Immature natural killer cell (primary cell): ENCODE measurements around the gene IQCH. TPM values are rescaled to one million over a fixed set of nuclear protein-coding genes. Genes with fewer than 3 reads are reported as not detected.
"Not testable (repeated sequence)": the region's sequence is repeated elsewhere in the genome, so short reads cannot be mapped to it uniquely, and the experiment has no call there.

Experiments
- DNase-seq, 3 donors: peaks; one replicate each; pipeline ENCODE4 v3.0.0; 2022; ENCODE audit warnings: mixed read lengths in 1 of 3
- H3K27ac Mint-ChIP-seq, 6 donors: one replicate each; pipeline ENCODE4 v1.8.0; 2020; ENCODE audit warnings: mixed read lengths in 6 of 6, mild to moderate bottlenecking in 5 of 6, inconsistent platforms in 4 of 6, moderate library complexity in 3 of 6
- H3K27me3 Mint-ChIP-seq, 3 donors: one replicate each; pipeline ENCODE4 v1.8.0; 2020 to 2021; ENCODE audit warnings: low read depth in 3 of 3, mild to moderate bottlenecking in 3 of 3, mixed read lengths in 3 of 3, moderate library complexity in 3 of 3, inconsistent platforms in 1 of 3
- H3K36me3 Mint-ChIP-seq, 3 donors: one replicate each; pipeline ENCODE4 v1.8.0; 2020; ENCODE audit warnings: mixed read lengths in 3 of 3, inconsistent platforms in 2 of 3, mild to moderate bottlenecking in 2 of 3
- H3K4me1 Mint-ChIP-seq, 2 donors: one replicate each; pipeline ENCODE4 v1.8.0; 2020; ENCODE audit warnings: inconsistent platforms in 2 of 2, mild to moderate bottlenecking in 2 of 2, mixed read lengths in 2 of 2, moderate library complexity in 1 of 2
- H3K4me3 Mint-ChIP-seq, 5 donors: one replicate each; pipeline ENCODE4 v1.8.0; 2020; ENCODE audit warnings: mild to moderate bottlenecking in 5 of 5, mixed read lengths in 5 of 5, inconsistent platforms in 3 of 5, moderate library complexity in 3 of 5
- H3K9me3 Mint-ChIP-seq, 6 donors: one replicate each; pipeline ENCODE4 v1.8.0; 2020; ENCODE audit warnings: mild to moderate bottlenecking in 6 of 6, mixed read lengths in 6 of 6, inconsistent platforms in 4 of 6, moderate library complexity in 3 of 6
- polyA plus RNA-seq, 3 donors: library from polyadenylated mRNA; unstranded; fragments of 300-500 nt; fragmentation: Illumina TruSeq; gene quantifications; one replicate each; pipeline ENCODE4 v1.2.3, GENCODE V29; 2021

The IQCH gene
- polyA plus RNA-seq, 3 donors from 2014 or later, result 0.27 to 0.70 TPM; not detected in 1

DNA sequence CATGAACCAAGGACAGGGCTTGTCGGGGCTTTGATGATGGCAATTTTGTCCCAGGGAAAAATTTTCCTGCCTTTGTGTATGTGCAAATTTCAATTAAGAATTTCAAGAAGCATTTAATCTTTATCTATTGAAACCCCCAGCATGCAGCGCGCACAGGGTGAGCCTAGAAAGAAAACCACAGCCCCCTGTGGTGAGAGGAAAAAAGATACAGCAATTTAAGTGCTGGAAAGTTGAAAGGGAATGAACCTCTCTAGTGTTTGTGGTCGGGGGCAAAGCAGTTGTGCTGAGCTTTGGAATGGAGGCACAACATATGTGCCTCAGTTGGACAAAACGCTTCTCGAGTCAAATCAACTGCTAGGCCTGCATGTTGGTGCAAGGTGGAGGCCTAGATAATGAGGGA is 154.6 kb downstream of the IQCH start:
- no peak overlapping the region for H3K4me3 Mint-ChIP-seq
- peaks cover 4 to 15% (median 9%) of the 10 kb centered on the region in 3 donors for H3K36me3 Mint-ChIP-seq
- no peaks in the 10 kb centered on the region for H3K9me3 Mint-ChIP-seq
- no peaks in the 10 kb centered on the region for H3K4me1 Mint-ChIP-seq
- no peak for DNase-seq
- H3K27me3 Mint-ChIP-seq, result peaks cover 0 to 9% (median 1%) of the 10 kb centered on the region in 3 donors
- H3K27ac Mint-ChIP-seq, result no peak overlapping the region

DNA sequence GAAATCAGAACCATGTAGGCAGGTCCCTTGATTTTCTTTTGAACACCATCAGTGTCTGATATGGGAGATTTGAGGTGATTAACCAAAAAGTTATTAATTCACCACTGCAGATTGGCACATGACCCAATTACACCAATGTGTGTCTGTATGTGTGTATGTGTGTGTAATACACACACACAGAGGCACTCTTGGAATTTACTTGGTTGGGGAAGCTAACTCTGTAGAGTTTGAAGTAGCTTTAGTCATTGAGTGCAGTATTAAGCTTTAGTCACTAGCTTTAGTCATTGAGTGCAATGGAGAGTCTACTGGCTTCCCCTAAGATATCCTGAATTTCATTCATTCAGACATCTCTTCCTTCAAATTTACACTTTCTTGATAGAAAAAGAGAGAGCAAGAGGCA is 156.9 kb downstream of the IQCH start:
- no peaks in the 10 kb centered on the region for H3K4me1 Mint-ChIP-seq
- H3K27ac Mint-ChIP-seq, result no peak overlapping the region
- peaks cover 0 to 10% (median 1%) of the 10 kb centered on the region in 3 donors for H3K27me3 Mint-ChIP-seq
- no peaks in the 10 kb centered on the region for H3K9me3 Mint-ChIP-seq
- no peak overlapping the region for H3K4me3 Mint-ChIP-seq
- DNase-seq, result no peak
- peaks cover 12 to 25% (median 16%) of the 10 kb centered on the region in 3 donors for H3K36me3 Mint-ChIP-seq

DNA sequence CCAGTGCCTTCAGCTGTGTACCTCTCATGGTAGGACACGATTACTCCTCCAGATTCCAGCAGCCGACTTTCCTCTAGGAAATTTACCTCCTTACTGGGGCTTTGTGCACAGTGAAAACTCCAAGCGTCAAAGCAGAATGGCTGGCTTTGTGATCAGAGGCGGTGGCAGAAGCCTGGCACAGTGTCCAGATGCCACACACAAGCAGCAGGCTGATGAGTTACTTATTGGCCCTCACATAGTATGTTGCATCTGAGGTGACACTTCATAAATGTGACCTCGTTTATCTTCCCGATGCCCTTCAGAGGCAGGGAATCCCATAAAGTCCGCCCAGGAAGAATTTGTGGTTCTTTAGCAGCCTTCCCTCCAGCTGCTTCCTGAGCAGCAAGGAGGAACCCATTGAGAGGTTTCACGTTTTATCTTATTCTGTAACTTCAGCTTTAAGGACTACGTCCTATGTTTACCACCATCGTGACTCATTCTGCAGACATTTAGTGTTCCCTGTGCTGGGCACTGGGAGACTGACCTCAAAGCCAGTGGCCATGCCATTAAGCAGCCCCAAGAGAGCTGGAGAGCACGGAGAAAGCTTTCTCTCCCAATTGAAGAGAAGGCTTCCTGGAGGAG is 159.3 kb downstream of the IQCH start:
- peaks cover 12 to 25% (median 16%) of the 10 kb centered on the region in 3 donors for H3K36me3 Mint-ChIP-seq
- no peak overlapping the region for H3K27ac Mint-ChIP-seq
- DNase-seq, result no peak
- H3K4me3 Mint-ChIP-seq, result no peak overlapping the region
- no peaks in the 10 kb centered on the region for H3K9me3 Mint-ChIP-seq
- H3K27me3 Mint-ChIP-seq, result peaks cover 0 to 10% (median 0%) of the 10 kb centered on the region in 3 donors
- no peaks in the 10 kb centered on the region for H3K4me1 Mint-ChIP-seq

GRCh38 chr15:67415181-67415580 is 160.6 kb downstream of the IQCH start:
- Mint-ChIP-seq H3K36me3 (peaks cover 11 to 25% (median 12%) of the 10 kb centered on the region in 3 donors), H3K27ac (peak overlapping the region in 1 of 6 donors; percentile 43), H3K9me3 (no peaks in the 10 kb centered on the region), H3K4me3 (no peak overlapping the region), H3K4me1 (peaks cover 3 to 10% of the 10 kb centered on the region in 2 donors), H3K27me3 (peaks cover 0 to 10% (median 0%) of the 10 kb centered on the region in 3 donors)
- no peak for DNase-seq

DNA sequence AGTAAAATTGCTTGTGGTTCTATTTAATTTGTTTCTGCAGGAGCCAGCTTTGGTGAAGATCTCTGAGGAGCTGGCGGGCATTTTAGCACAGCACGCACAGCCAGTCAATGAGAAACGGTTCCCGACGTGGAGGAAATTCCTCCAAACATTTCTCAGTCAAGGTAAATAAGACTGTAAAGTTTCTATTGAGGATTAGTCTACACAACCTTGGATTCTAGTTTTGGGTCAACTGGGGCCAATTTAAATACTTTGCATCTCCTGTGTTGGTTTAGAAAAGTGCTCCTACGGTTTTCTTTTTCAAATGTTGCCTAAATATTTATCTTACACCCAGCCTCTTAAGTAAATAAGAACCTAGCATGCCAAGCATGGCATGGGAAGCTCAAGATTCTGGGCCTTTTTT is 162.3 kb downstream of the IQCH start:
- Mint-ChIP-seq H3K36me3 (peaks cover 11 to 25% (median 12%) of the 10 kb centered on the region in 3 donors), H3K4me3 (no peak overlapping the region), H3K27ac (no peak overlapping the region), H3K9me3 (no peaks in the 10 kb centered on the region), H3K4me1 (peaks cover 3 to 13% of the 10 kb centered on the region in 2 donors), H3K27me3 (peaks cover 0 to 2% (median 0%) of the 10 kb centered on the region in 3 donors)
- no peak for DNase-seq

DNA sequence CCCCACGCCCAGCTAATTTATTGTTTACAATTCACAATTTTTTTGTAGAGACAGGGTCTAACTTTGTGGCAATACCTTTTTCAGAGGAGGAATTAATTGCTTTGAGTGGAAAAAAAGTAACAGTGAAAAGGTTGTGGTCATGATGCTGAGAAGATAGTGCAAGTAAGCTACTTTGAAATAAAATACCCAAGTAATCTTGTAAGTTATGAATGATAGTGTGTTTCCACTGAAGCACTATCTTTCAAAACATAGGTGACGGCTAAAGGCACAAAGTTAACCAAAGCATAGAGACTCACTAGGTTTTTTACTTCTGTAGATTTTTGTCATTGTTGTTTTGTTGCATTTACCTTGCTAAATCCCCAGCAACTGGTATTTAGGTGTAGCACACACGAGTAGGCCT is 165.1 kb downstream of the IQCH start:
- H3K27ac Mint-ChIP-seq, result peak overlapping the region in 2 of 6 donors; percentile 7 to 55
- no peaks in the 10 kb centered on the region for H3K9me3 Mint-ChIP-seq
- H3K27me3 Mint-ChIP-seq, result peaks cover 0 to 1% (median 0%) of the 10 kb centered on the region in 3 donors
- peaks cover 3 to 13% of the 10 kb centered on the region in 2 donors for H3K4me1 Mint-ChIP-seq
- H3K4me3 Mint-ChIP-seq, result no peak overlapping the region
- H3K36me3 Mint-ChIP-seq, result peaks cover 8 to 11% (median 11%) of the 10 kb centered on the region in 3 donors
- no peak for DNase-seq

DNA sequence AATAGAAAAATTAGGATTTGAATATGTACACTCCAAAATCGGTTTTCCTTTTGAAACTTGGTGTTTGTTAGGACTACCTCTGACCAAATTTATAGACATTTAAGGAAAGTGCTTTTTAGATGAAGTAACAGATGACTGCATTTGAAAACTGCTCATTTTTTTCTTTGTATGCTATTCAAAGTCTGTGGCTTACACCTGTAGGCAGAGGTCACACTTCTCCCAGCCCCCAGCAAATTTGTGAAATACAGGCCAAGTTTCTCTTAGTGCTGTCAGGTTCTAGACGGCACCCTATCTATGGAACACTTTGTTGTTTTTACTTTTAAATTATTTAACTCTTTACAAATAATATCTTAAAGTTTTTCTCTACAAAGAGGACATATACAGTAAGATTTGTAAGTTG is 165.6 kb downstream of the IQCH start:
- peaks cover 4 to 7% (median 6%) of the 10 kb centered on the region in 3 donors for H3K36me3 Mint-ChIP-seq
- peaks cover 0 to 1% (median 0%) of the 10 kb centered on the region in 3 donors for H3K27me3 Mint-ChIP-seq
- H3K4me1 Mint-ChIP-seq, result peaks cover 3 to 13% of the 10 kb centered on the region in 2 donors
- no peaks in the 10 kb centered on the region for H3K9me3 Mint-ChIP-seq
- H3K4me3 Mint-ChIP-seq, result no peak overlapping the region
- peak overlapping the region in 2 of 6 donors; percentile 7 to 55 for H3K27ac Mint-ChIP-seq
- DNase-seq, result no peak

- H3K27ac Mint-ChIP-seq, result no peak overlapping the region
- peaks cover 0 to 5% (median 3%) of the 10 kb centered on the region in 3 donors for H3K36me3 Mint-ChIP-seq
- no peak for DNase-seq
- H3K9me3 Mint-ChIP-seq, result no peaks in the 10 kb centered on the region
- H3K27me3 Mint-ChIP-seq, result peaks cover 0 to 3% (median 0%) of the 10 kb centered on the region in 3 donors
- peaks cover 3 to 13% of the 10 kb centered on the region in 2 donors for H3K4me1 Mint-ChIP-seq
- H3K4me3 Mint-ChIP-seq, result no peak overlapping the region
Measured at GRCh38 chr15:67421105-67421504, 166.5 kb downstream of the IQCH start.

DNA sequence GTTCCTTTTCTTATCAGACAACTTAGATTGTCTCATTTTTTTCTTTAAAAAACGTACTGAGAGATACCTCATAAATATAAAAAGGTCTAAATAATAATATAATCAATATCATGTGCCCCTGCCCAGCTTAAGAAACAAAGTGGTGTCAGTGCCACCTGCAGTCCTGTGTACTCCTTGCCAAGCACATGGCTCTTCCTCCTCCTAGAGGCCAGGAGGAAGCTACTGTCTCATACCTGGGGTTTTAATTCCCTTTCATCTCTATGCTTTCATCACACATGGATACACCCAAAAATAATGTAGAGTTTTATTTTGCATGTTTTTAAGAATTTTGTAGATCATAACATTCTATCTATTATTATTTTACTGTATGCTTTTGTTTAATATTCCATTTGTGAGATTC is 167.7 kb downstream of the IQCH start:
- Mint-ChIP-seq H3K27me3 (peaks cover 0 to 3% (median 0%) of the 10 kb centered on the region in 3 donors), H3K36me3 (peaks cover 0 to 9% (median 3%) of the 10 kb centered on the region in 3 donors), H3K27ac (peak overlapping the region in 1 of 6 donors; percentile 15), H3K4me3 (no peak overlapping the region), H3K9me3 (no peaks in the 10 kb centered on the region), H3K4me1 (peaks cover 3 to 13% of the 10 kb centered on the region in 2 donors)
- no peak for DNase-seq

- Mint-ChIP-seq H3K27ac (no peak overlapping the region), H3K36me3 (peaks cover 4 to 7% (median 5%) of the 10 kb centered on the region in 3 donors), H3K9me3 (no peaks in the 10 kb centered on the region), H3K4me1 (no peaks in the 10 kb centered on the region), H3K27me3 (peaks cover 0 to 2% (median 0%) of the 10 kb centered on the region in 3 donors), H3K4me3 (no peak overlapping the region)
- peak in 2 of 3 donors; percentile 6 to 8 for DNase-seq
Measured at GRCh38 chr15:67433495-67434099, 179.0 kb downstream of the IQCH start.

- DNase-seq, H3K27ac Mint-ChIP-seq, H3K27me3 Mint-ChIP-seq, H3K4me3 Mint-ChIP-seq, H3K9me3 Mint-ChIP-seq, H3K4me1 Mint-ChIP-seq: not testable (repeated sequence)
- H3K36me3 Mint-ChIP-seq, result peaks cover 10 to 14% (median 10%) of the 10 kb centered on the region in 3 donors
Measured at GRCh38 chr15:67436351-67437250, 182.0 kb downstream of the IQCH start.

- no peaks in the 10 kb centered on the region for H3K9me3 Mint-ChIP-seq
Measured at GRCh38 chr15:67444100-67444499, 189.5 kb downstream of the IQCH start.

DNA sequence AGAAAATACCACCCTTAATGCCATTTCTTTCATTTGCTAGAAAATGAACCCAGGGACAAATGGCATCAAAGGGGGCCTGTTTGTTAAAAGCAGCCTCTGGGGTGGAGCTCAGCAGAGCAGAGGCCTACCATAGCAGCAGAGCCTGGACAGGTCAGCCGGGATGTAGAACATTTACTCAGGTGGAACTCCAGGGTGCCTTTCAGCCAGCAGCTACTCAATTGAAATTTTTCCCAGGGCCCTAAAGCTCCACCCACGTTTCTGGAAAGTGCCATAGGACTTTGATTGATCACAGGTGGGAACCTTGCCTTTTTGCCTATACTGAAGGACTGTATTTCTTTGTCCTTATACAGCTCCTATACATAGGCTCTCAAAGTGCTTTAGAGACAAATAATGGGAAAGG is 191.9 kb downstream of the IQCH start:
- Mint-ChIP-seq H3K27ac (no peak overlapping the region), H3K9me3 (no peaks in the 10 kb centered on the region), H3K4me1 (no peaks in the 10 kb centered on the region), H3K27me3 (peaks cover 0 to 1% (median 0%) of the 10 kb centered on the region in 3 donors), H3K4me3 (no peak overlapping the region), H3K36me3 (no peaks in the 10 kb centered on the region)
- no peak for DNase-seq

More at GRCh38 chr15:67444100-67444499, 189.5 kb downstream of the IQCH start:
- Mint-ChIP-seq H3K36me3 (peaks cover 3 to 8% (median 6%) of the 10 kb centered on the region in 3 donors), H3K4me3 (no peak overlapping the region), H3K27me3 (no peaks in the 10 kb centered on the region), H3K27ac (no peak overlapping the region), H3K4me1 (no peaks in the 10 kb centered on the region)
- DNase-seq, result no peak

DNA sequence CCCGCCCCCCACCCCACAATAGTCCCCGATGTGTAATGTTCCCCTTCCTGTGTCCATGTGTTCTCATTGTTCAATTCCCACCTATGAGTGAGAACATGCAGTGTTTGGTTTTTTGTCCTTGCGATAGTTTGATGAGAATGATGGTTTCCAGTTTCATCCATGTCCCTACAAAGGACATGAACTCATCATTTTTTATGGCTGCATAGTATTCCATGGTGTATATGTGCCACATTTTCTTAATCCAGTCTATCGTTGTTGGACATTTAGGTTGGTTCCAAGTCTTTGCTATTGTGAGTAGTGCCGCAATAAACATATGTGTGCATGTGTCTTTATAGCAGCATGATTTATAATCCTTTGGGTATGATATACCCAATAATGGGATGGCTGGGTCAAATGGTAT is 193.8 kb downstream of the IQCH start:
- not testable (repeated sequence) for H3K27ac Mint-ChIP-seq, H3K36me3 Mint-ChIP-seq, H3K4me3 Mint-ChIP-seq, H3K27me3 Mint-ChIP-seq, H3K4me1 Mint-ChIP-seq, DNase-seq, H3K9me3 Mint-ChIP-seq
